ENCODE data around the gene CRYBG1.
"Not testable (repeated sequence)": the region's sequence is repeated elsewhere in the genome, so short reads cannot be mapped to it uniquely, and the experiment has no call there.

Gene CRYBG1

DNA sequence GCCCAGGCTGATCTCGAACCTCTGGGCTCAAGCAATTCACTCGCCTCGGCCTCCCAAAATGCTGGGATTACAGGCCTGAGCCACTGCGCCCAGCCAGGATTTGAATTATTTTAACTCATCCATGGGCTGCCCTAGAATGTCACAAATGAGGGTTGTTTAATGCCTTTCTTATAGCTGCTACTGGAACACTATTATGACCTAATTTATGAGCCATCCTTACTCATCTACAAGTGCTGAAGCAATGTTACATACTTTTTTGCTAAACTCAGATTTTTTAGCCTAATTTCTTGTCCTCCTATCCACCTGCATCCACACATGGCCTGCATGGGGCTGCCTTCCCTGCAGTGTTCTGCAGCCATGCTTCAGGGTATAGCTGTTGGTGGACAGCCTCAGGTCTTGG, 208.9 kb downstream of the CRYBG1 start:
- no peak for DNase-seq (ENCODE audit: low read depth, low spot score)
- no peak overlapping the region for H3K27ac ChIP-seq

DNA sequence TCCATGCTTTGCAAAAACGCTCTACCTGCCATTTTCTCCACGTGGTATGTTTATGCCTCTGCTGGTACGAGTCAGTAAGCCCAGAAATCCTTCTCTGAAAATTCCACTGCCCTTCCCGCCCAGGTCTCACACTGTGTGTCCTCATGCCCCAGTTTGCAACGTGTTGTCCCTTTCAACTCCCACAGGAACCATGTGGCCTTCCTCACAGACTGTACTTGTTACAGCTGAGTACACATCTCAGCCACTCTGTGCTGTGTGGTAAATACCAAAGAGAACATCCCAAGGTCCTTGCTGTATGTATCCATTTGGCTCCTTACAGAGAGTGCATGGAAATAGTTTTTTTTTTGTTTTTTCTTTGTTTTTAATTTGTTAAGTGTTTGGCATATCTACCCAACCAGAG, 211.9 kb downstream of the CRYBG1 start:
- no peak for DNase-seq (ENCODE audit: low read depth, low spot score)
- no peak overlapping the region for H3K27ac ChIP-seq

DNA sequence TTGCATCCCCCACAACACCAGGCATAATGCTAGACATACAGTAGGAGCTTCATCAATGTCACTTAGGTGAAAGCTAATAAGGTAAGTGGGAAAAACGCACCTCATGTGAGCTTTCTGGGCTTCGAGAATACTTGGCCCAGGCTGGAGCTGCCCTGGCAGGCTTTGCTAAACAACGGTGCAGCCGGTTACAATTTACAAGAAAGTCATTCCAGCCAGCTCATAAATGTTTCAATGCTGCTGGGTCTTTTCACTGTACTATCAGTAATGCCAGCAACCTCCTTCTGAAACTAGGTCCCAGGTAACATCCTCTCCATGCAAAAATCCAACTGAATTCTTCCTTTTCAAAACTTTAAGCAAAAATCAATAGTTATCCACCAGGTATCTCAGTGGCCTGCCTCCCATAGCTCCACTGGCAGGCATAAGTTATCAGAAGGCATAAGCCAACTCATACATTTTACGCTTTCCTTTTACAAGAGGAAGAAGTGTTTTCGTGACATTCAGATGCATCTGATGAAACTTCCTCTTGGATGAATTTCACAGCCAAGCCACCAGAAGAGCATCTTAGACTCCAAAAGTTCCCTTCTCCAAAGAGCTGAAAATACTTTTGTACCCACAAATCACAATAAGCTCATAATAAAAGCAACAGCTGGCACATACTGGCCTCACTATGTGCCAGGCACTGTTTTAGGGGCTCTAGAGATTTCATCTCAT, 212.5 kb downstream of the CRYBG1 start:
- no peak for DNase-seq (ENCODE audit: low read depth, low spot score)
- no peak overlapping the region for H3K27ac ChIP-seq

DNA sequence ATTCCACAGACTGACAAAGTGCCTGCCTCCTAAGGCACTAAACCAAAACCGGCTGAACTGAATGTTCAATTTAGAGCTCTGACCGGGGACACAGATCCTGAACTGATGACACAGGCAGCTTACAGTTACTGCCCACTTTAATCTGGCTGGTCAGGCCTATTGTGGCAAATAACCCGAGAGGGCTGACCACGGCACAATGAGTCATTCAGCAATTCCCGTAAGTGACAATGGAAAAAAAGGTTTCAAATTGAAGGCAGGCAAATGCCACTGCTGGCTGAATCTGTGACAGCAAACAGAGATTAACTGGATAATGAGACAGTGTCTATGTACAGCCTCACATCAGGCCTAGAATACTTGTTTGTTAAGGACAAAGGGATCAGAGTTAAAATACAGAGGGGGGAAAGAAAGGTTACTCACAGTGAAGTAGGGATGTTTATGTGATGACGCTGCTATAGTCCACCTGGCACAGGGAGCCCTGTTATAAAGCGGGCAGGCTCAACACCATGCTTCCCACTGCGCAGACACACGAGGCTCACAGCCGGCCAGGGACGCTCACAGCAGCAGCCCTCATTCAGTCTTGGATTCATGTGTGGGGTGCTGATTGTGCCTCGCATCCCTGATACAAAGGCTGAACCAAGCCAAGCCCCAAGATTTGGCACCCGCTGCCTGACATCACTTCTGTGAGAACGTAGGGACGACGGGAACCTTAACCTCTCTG, 214.4 kb downstream of the CRYBG1 start:
- DNase-seq (ENCODE audit: low read depth, low spot score) = no peak
- no peak overlapping the region for H3K27ac ChIP-seq

- DNase-seq (ENCODE audit: low read depth, low spot score) = no peak
- H3K27ac ChIP-seq = no peak overlapping the region
Observed at GRCh38 chr6:106579281-106579680, 218.8 kb downstream of the CRYBG1 start.

- no peak overlapping the region for H3K27ac ChIP-seq
- no peak for DNase-seq (ENCODE audit: low read depth, low spot score)
Observed at GRCh38 chr6:106581468-106581867, 221.0 kb downstream of the CRYBG1 start.

GRCh38 chr6:106586815-106587415, 226.4 kb downstream of the CRYBG1 start:
- DNase-seq (ENCODE audit: low read depth, low spot score) = peak; percentile 54
- peak overlapping the region; percentile 40 for H3K27ac ChIP-seq

GRCh38 chr6:106588937-106589336, 228.4 kb downstream of the CRYBG1 start:
- DNase-seq (ENCODE audit: low read depth, low spot score); H3K27ac ChIP-seq: not testable (repeated sequence)

GRCh38 chr6:106591111-106591825, 230.8 kb downstream of the CRYBG1 start:
- no peak for DNase-seq (ENCODE audit: low read depth, low spot score)
- H3K27ac ChIP-seq = peak overlapping the region; percentile 13

DNA sequence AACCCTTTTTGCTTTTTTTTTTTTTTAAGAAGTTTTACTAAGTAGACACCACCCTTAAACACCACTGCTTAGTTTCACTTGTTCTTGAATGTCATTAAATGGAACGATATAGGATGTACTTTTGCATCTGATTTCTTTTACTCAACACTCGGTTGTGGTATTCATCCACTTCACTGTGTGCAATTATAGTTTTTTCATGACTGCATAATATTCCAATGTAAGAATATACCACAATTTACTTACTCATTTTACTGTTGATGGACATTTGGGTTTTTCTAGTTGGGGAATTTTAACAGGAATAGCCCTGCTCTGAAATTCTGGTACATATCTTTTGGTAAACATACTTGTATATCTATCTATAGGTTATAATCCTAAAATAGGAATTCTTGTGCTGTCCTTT, 238.9 kb downstream of the CRYBG1 start:
- H3K27ac ChIP-seq = no peak overlapping the region
- no peak for DNase-seq (ENCODE audit: low read depth, low spot score)

GRCh38 chr6:106600329-106600728, 239.8 kb downstream of the CRYBG1 start:
- DNase-seq (ENCODE audit: low read depth, low spot score) = no peak

DNA sequence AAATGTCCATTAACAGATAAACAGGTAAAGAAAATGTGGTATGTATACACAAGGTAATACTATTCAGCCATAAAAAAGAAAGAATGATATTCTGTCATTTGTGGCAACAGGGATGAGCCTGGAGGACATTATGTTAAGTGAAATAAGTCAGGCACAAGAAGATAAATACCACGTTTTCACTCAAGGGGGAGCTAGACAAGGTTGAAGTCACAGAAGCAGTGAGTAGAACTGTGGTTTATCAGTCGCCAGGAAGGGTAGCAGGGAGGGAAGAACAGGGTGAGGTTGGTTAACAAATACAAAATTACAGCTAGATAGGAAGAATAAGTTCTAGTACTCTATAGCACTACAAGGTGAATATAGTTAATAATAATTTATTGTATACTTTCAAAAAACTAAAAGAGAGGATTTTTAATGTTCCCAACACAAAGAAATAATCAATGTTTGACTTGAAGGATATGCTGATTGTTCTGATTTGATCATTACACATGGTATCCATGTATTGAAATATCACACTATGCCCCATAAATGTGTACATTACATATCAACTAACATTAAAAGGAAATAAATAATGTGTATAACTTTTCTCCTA, 247.7 kb downstream of the CRYBG1 start:
- no peak for DNase-seq (ENCODE audit: low read depth, low spot score)
- no peak overlapping the region for H3K27ac ChIP-seq

More at GRCh38 chr6:106600329-106600728, 239.8 kb downstream of the CRYBG1 start:
- no peak overlapping the region for H3K27ac ChIP-seq

GRCh38 chr6:106609699-106610098, 249.2 kb downstream of the CRYBG1 start:
- DNase-seq (ENCODE audit: low read depth, low spot score) = no peak
- no peak overlapping the region for H3K27ac ChIP-seq

- DNase-seq (ENCODE audit: low read depth, low spot score) = no peak
- no peak overlapping the region for H3K27ac ChIP-seq
Observed at GRCh38 chr6:106611030-106611429, 250.5 kb downstream of the CRYBG1 start.

DNA sequence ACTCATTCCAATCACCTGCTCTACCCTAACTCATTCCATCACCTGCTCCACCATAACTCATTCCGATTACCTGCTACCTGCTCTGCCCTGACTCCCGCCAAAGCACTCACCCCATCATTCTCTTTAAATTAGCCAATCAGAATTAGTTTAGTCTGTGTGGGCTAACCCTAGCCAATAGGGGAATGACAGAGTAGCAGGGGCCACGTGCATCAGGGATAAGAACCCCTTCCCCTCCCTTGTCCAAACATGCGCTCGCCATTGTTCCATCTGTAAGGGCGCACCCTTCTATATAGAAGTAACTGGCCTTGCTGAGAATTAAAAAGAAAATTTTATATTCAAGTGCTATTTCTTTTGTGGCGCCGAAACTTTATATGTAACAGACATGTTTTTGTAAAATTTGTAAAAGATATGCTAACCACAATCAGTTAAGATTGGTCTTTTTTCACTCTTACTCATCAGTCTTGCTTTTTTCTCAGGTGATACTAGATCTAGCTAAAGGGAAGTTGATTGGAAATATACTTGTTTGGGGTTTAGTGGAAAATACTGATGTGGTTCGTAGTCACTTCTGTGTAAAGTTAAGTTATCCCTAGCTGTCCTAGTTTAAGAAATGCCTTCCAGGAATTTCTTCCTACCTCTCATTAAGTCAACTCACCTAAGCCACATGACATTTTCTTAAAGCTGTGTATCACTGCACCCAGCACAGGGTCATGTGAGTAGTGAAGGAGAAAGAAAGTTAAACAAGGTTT, 252.3 kb downstream of the CRYBG1 start:
- no peak for DNase-seq (ENCODE audit: low read depth, low spot score)
- no peak overlapping the region for H3K27ac ChIP-seq

DNA sequence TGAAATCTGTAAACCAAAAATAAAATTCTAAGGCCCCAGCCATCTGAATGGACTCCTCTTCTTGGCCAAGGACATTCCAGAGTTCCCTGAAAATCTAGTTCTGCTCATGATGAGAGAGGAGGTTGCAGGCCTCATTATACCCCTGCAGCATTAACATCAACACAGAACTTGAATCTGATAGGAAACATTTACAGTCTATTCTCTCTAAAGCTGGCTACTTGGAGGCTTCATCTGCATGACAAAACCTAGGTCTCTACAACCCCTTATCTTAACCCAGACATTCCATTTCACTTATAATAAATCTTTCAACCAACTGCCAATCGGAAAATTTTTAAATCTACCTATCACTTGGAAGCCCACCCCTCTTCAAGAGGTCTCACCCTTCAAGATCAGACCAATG, 253.1 kb downstream of the CRYBG1 start:
- H3K27ac ChIP-seq = no peak overlapping the region
- DNase-seq (ENCODE audit: low read depth, low spot score) = no peak

GRCh38 chr6:106614166-106614565, 253.6 kb downstream of the CRYBG1 start:
- H3K27ac ChIP-seq = no peak overlapping the region

GRCh38 chr6:106614592-106615257, 254.2 kb downstream of the CRYBG1 start:
- H3K27ac ChIP-seq = no peak overlapping the region
- DNase-seq (ENCODE audit: low read depth, low spot score) = no peak

More at GRCh38 chr6:106614166-106614565, 253.6 kb downstream of the CRYBG1 start:
- DNase-seq (ENCODE audit: low read depth, low spot score) = no peak

- H3K27ac ChIP-seq = no peak overlapping the region
- no peak for DNase-seq (ENCODE audit: low read depth, low spot score)
Observed at GRCh38 chr6:106617302-106617701, 256.8 kb downstream of the CRYBG1 start.
